ENCODE data around the gene RAD9A. TPM values are rescaled to one million over a fixed set of nuclear protein-coding genes. Genes with fewer than 3 reads are reported as not detected.

The RAD9A gene
- total RNA-seq, 1 donor from 2014 or later, result 9.4 TPM

DNA sequence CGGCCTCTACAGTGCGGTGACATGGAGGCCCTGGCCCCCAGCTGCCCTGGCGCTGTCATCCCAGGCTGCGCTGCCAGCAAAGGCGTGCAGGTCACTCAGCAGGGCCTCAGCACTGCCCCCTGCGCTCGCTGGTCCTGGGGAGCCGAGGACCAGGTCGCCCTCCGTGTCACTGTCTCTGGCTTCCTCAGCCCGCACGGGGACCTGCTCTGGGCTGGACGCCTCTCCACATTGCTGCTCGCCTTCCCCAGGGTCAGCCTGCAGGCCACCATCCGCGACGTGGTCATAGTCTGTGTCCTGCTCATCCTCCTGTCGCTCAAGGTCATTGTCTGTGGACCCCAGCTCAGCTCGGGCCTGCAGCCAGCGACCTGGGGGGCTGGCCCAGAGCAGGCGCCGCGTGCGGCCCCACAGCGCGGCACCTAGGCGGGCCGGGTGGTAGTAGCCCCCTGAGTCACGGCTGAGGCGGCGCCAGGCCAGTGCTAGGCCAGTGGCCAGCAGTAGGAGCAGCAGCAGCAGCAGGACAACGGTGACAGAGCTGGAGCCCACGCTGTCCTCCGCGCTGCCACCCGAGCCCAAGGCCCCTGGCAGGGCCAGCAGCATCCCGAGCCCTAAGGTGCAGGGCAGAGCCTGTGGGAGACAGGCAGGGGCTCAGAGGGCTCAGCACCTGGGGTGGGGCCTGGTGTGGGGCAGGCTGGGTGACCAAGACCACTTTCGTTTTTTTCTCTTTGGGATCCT is 44.1 kb downstream of the RAD9A start:
- H3K79me2 ChIP-seq (ENCODE audit: insufficient read depth, low read length), result no peaks in the 10 kb centered on the region
- peaks cover 6% of the 10 kb centered on the region for H4K20me1 ChIP-seq (ENCODE audit: insufficient read depth, low read length)
- H2AFZ ChIP-seq (ENCODE audit: low read depth, low read length), result no peak overlapping the region
- DNase-seq (ENCODE audit: low read depth), result no peak
- no peaks in the 10 kb centered on the region for H3K27me3 ChIP-seq (ENCODE audit: insufficient read depth, low read length)
- Mint-ChIP-seq H3K27me3 (ENCODE audit: low read depth, unreplicated experiment) (no peaks in the 10 kb centered on the region), H3K4me1 (ENCODE audit: low read depth, unreplicated experiment) (peaks cover 7% of the 10 kb centered on the region), H3K27ac (ENCODE audit: unreplicated experiment) (no peak overlapping the region), H3K36me3 (ENCODE audit: low read depth, unreplicated experiment) (peaks cover 9% of the 10 kb centered on the region), H3K9me3 (ENCODE audit: unreplicated experiment) (no peaks in the 10 kb centered on the region), H3K4me3 (ENCODE audit: unreplicated experiment) (no peak overlapping the region)
- no peak for TF ChIP-seq EZH2 (IDR thresholded peaks at IDR 0.05; ENCODE audit: insufficient read depth, low read length)
- TF ChIP-seq CTCF (IDR thresholded peaks at IDR 0.05; ENCODE audit: insufficient read depth, low read depth, low read length), result no peak
- H3K27ac ChIP-seq (ENCODE audit: low read depth, low read length), result no peak overlapping the region
- peaks cover 13% of the 10 kb centered on the region for H3K4me1 ChIP-seq (ENCODE audit: insufficient read depth, low read length)
- H3K4me2 ChIP-seq (ENCODE audit: low read length), result no peak overlapping the region
- no peaks in the 10 kb centered on the region for H3K9me3 ChIP-seq (ENCODE audit: insufficient read depth, low read depth, low read length)
- H3K36me3 ChIP-seq (ENCODE audit: insufficient read depth, low read length), result peaks cover 8% of the 10 kb centered on the region
- FAIRE-seq, result no peak
- no peak overlapping the region for H3K9ac ChIP-seq (ENCODE audit: low read length)
- no peak overlapping the region for H3K4me3 ChIP-seq (ENCODE audit: insufficient read depth, low read depth, low read length)

- Mint-ChIP-seq H3K27me3 (ENCODE audit: low read depth, unreplicated experiment) (no peaks in the 10 kb centered on the region), H3K27ac (ENCODE audit: unreplicated experiment) (peak overlapping the region; percentile 55), H3K4me3 (ENCODE audit: unreplicated experiment) (peak overlapping the region; percentile 62), H3K9me3 (ENCODE audit: unreplicated experiment) (no peaks in the 10 kb centered on the region), H3K36me3 (ENCODE audit: low read depth, unreplicated experiment) (peaks cover 9% of the 10 kb centered on the region), H3K4me1 (ENCODE audit: low read depth, unreplicated experiment) (peaks cover 7% of the 10 kb centered on the region)
- FAIRE-seq (no peak), DNase-seq (ENCODE audit: low read depth) (no peak)
- H4K20me1 ChIP-seq (ENCODE audit: insufficient read depth, low read length), result peaks cover 9% of the 10 kb centered on the region
- no peak overlapping the region for H3K27ac ChIP-seq (ENCODE audit: low read depth, low read length)
- H3K9ac ChIP-seq (ENCODE audit: low read length), result no peak overlapping the region
- H3K4me3 ChIP-seq (ENCODE audit: insufficient read depth, low read depth, low read length), result no peak overlapping the region
- no peaks in the 10 kb centered on the region for H3K27me3 ChIP-seq (ENCODE audit: insufficient read depth, low read length)
- peaks cover 13% of the 10 kb centered on the region for H3K4me1 ChIP-seq (ENCODE audit: insufficient read depth, low read length)
- H3K79me2 ChIP-seq (ENCODE audit: insufficient read depth, low read length), result peaks cover under 1% of the 10 kb centered on the region
- TF ChIP-seq EZH2 (IDR thresholded peaks at IDR 0.05; ENCODE audit: insufficient read depth, low read length) (no peak), CTCF (IDR thresholded peaks at IDR 0.05; ENCODE audit: insufficient read depth, low read depth, low read length) (no peak)
- H3K9me3 ChIP-seq (ENCODE audit: insufficient read depth, low read depth, low read length), result no peaks in the 10 kb centered on the region
- peak overlapping the region; percentile 19 for H3K4me2 ChIP-seq (ENCODE audit: low read length)
- peaks cover 8% of the 10 kb centered on the region for H3K36me3 ChIP-seq (ENCODE audit: insufficient read depth, low read length)
- no peak overlapping the region for H2AFZ ChIP-seq (ENCODE audit: low read depth, low read length)
These were observed 44.8 kb downstream of the RAD9A start for GRCh38 chr11:67436459-67437081.

Measured in astrocyte (in vitro differentiated cells and primary cell).